SH-SY5Y (cell line): ENCODE data around the gene KCNIP4.

ENCODE experiments used
- GATA2 ChIP-seq: IDR thresholded peaks from 2 replicates; pipeline ENCODE4 v1.6.1; 2011; ENCODE audit warnings: mild to moderate bottlenecking, low read depth, low read length
- GATA3 ChIP-seq: IDR thresholded peaks from 2 replicates; pipeline ENCODE4 v1.6.1; 2011; ENCODE audit warnings: low read depth, mild to moderate bottlenecking, low read length, moderate library complexity

Gene KCNIP4

DNA sequence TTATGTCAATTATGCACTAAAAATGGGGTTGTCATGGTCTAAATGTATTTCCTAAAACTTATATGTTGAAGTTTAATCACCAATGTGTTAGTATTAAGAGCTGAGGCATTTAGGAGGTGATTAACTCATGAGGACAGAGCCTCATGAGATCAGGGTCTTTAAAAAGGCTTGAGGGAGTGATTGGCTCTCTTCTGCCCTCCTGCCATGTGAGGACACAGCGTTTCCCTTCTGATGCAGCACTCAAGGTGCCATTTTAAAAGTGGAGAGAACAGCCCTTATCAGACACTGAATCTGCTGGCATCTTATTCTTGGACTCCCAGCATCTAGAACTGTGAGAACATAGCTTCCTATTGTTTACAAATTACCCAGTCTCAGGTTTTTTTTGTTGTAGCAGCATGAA lies 581.7 kb downstream of the KCNIP4 start:
- TF ChIP-seq GATA2 (no peak), GATA3 (no peak)

DNA sequence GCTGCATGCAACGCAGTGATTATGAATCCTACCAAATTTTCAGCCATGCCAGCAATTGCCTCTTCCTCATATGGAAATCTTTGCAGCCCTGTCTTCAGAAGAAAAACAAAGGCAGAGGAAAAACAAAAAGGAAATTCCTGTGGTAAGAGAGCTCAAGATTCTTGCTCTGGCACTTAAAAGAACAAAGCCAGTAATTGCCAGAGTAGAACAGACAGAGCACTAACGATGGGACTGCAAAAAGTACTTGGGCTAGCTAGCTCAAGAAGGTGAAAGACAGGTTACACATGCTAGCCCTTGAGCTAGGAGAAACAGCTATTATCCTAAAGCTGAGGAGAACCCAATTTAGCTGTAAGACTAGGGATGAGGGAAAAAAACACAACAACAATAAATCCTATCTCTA lies 582.3 kb downstream of the KCNIP4 start:
- no peak for TF ChIP-seq GATA3
- no peak for TF ChIP-seq GATA2

GRCh38 chr4:21363701-21364100 lies 584.9 kb downstream of the KCNIP4 start:
- no peak for TF ChIP-seq GATA2
- TF ChIP-seq GATA3 = no peak

- TF ChIP-seq GATA3 (no peak), GATA2 (no peak)
Observed at GRCh38 chr4:21347142-21347541, 601.4 kb downstream of the KCNIP4 start.

- TF ChIP-seq GATA3 (no peak), GATA2 (no peak)
Observed at GRCh38 chr4:21327976-21328700, 620.4 kb downstream of the KCNIP4 start.

DNA sequence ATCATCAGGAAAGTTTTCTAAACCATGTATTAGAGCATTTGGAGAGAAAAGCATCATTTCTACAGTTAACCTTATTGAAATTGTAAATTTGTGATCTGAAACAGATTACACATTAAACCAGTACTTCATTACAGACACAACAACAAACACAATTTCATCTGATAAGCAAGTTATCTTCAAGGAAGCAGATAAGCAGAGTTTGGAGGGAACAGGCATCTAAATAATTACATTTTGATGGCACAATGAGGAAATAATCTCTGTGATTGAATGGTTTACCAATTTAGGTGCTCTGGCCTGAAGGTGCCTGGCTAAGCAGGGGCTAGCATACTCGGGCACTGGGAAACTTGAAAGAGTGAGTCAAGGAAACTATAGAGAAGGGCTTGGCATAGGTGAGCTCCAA lies 628.5 kb downstream of the KCNIP4 start:
- no peak for TF ChIP-seq GATA3
- 0 out of 2 replicates have a peak, but pooled peaks have one; percentile 10 for TF ChIP-seq GATA2

GRCh38 chr4:21307709-21308108 lies 640.9 kb downstream of the KCNIP4 start:
- TF ChIP-seq GATA3 (no peak), GATA2 (no peak)

- TF ChIP-seq GATA2 = no peak
- TF ChIP-seq GATA3 = no peak
Observed at GRCh38 chr4:21304540-21304887, 644.1 kb downstream of the KCNIP4 start.

DNA sequence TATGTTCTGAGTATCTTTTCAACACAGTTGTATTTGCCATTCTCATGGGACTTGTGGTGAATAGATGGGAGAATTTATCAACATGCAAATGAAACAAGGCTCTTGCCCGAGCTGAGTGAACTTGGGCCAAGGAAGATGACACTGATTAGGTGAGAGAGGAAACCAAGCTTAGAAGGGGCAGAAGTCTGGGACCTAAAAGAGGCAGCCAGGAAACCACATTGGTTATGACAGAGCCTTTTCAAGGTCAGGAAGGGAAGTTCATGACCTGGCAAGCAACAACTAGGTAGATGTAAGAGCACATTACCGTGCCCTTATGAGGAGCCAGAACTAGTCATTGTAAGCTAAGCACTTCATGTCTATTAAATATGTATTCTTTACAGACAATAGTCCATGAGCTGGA lies 658.0 kb downstream of the KCNIP4 start:
- no peak for TF ChIP-seq GATA3
- TF ChIP-seq GATA2 = no peak

GRCh38 chr4:21276046-21276445 lies 672.5 kb downstream of the KCNIP4 start:
- TF ChIP-seq GATA2 = no peak
- no peak for TF ChIP-seq GATA3

GRCh38 chr4:21271439-21272052 lies 677.0 kb downstream of the KCNIP4 start:
- no peak for TF ChIP-seq GATA3
- TF ChIP-seq GATA2 = no peak

- TF ChIP-seq GATA2 (no peak), GATA3 (no peak)
Observed at GRCh38 chr4:21248331-21248730, 700.2 kb downstream of the KCNIP4 start.

DNA sequence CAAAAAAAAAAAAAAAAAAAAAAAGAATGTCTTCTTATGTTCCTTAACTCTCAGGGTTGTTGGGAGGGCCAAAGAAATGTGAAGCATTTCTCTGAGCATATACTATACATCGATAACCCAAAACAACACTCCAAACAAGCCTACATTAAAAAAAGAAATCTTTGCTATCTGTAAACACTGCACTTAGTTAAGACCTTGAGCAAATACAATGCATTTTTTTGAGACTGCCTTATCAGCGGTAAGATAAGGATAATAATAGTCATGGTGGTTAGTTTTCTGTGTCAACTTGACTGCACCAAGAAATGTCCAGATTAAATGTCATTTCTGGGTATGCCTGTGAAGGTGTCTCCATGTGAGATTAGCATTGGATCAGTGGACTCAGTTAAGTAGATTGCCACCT lies 706.4 kb downstream of the KCNIP4 start:
- TF ChIP-seq GATA3 (no peak), GATA2 (no peak)

- TF ChIP-seq GATA3 (no peak), GATA2 (no peak)
Observed at GRCh38 chr4:21226637-21227538, 721.7 kb downstream of the KCNIP4 start.
